DMS 273 (cell line): ENCODE results near the gene GRB2.
"Not testable (repeated sequence)": the region's sequence is repeated elsewhere in the genome, so short reads cannot be mapped to it uniquely, and the experiment has no call there.

Experiments
- DNase-seq: peaks from one replicate; lab custom pipeline; 2025; ENCODE audit not compliant: unreplicated experiment; lab: John Stamatoyannopoulos, UW

GRB2 gene

DNA sequence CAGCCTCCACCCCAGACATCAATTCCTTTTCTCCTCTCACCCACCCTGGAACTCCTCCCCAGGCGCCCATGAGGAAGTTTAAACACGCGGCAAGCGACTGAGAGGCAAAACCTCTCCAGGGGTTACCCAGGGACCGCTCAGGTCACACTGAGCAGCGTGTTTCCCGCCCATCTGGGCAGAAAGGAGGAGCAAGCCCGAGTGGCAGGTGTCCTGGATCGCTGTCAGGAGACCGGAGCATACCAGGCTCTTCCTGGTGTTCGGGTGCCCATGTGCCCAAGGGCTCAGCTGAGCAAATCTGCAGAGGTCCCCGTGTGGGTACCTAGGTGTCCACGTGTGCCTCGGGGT lies 116.7 kb downstream of the GRB2 start:
- peak; percentile 89 for DNase-seq

DNA sequence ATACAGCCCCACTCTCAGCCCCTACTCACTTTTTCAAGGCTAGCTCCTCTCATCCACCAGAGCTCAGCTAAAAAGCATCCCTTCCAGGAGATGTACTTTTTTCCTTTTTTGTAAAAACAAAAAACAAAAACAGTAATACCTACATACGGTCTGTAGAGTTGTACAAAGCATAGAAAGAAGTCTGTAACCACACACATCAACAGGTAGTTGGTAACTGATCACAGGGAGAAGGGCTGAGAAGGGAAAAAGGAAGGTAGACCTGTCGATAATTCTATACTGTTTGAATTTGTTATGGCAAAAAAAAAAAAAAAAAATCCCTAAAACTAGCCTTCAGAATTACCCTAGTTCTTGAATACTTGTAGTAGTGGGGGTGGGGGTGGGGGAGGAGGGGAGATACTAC lies 117.1 kb downstream of the GRB2 start:
- no peak for DNase-seq

- DNase-seq: no peak
These were observed 118.3 kb downstream of the GRB2 start for GRCh38 chr17:75287221-75287620.

DNA sequence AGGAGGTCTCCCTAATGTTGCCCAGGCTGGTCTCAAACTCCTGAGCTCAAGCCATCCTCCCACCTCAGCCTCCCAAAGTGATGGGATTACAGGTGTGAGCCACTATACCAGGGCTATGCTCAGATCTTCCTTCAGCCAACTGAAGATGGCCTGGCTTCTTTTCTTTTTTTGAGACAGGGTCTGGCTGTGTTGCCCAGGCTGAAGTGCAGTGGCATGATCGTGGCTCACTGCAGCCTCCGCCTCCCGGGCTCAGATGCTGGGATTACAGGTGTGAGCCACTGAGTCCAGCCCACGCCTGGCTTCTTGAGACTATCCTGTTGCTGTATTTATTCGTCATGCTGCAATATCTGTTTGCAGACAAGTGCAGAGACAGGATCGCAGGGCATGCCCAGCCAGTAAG lies 120.4 kb downstream of the GRB2 start:
- DNase-seq: no peak

- not testable (repeated sequence) for DNase-seq
These were observed 125.3 kb downstream of the GRB2 start for GRCh38 chr17:75280189-75280588.

DNA sequence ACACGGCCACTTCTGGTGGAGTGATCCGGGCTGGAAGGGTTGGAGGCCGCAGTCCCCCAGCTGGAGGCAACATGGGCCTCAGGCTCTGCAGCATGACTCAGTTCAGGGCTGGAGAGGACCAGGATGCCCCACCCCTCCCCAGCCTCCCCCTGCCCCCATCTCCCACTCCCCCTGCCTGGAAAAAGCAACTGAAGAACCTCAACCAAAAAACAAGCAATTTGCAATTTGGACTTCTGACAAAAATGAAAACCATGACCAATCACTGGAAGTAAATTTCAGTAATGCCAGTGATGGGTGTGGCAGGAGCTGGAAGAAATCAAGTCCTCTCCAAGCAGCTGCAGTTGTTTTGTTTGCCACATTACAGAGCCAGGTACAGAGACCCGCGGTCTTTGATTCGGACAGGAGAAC lies 127.8 kb downstream of the GRB2 start:
- no peak for DNase-seq

- DNase-seq: peak; percentile 48
These were observed 131.3 kb downstream of the GRB2 start for GRCh38 chr17:75273977-75274708.

GRCh38 chr17:75272848-75273184 lies 132.7 kb downstream of the GRB2 start:
- DNase-seq: peak; percentile 85

- DNase-seq: peak; percentile 91
These were observed 133.3 kb downstream of the GRB2 start for GRCh38 chr17:75271955-75272847.

GRCh38 chr17:75271233-75271954 lies 134.1 kb downstream of the GRB2 start:
- DNase-seq: peak; percentile 94

DNA sequence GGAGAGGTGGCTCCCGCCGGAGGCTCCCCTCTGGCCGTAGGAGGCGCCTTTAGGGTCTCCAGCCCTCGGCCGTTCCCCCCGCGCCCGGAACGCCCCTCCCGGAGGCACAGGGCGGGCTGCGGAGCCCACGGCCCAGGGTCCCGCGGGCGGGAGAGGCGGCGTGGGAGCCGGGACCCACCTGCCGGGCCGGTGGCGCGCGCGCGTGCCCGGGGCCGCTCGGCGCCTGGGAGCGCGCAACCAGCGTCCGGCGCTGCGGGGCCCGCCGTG lies 134.6 kb downstream of the GRB2 start, which contains the start of gene MIF4GD:
TSS of gene MIF4GD (minus strand) at position 266 of the 267 bp plus-strand sequence. CDS start 1,036 bp downstream, outside the sequence.
- no peak for DNase-seq

DNA sequence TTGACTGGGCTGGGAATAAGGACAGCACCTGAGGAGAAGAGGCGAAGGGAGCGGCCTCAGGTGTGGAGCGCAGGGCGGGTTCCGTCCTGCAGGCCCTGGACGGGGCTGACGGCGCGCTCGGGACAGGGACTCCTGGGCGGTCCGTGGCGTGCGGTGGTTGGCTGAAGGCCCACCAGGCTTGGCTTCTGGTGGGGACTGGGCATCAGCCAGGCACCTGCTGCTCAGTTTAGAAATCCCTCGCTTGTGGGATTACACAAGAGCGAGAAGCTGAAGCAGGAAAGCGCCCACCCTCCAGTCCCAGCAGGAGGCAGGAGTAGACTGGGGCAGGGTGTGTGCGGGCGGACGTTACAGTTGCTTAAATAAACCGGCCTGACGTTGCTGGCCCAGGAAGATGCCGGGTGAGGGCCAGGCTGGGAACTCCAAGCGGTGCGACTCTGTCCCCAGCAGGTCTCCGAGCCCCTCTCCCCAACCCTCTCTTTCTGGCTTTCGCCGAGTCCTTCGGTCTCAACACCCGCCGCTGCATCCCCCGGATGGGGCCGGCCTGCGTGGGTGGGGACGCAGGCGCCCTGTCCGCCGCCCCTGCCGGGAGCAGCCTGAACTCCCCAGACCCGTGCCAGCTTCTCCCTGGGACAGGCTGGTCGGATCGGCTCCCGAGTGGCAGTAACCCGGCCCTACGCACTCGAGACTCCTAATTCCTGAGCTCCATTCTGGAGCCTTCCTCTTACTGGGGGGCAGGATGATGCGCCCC lies 135.1 kb downstream of the GRB2 start:
- peak; percentile 89 for DNase-seq

DNA sequence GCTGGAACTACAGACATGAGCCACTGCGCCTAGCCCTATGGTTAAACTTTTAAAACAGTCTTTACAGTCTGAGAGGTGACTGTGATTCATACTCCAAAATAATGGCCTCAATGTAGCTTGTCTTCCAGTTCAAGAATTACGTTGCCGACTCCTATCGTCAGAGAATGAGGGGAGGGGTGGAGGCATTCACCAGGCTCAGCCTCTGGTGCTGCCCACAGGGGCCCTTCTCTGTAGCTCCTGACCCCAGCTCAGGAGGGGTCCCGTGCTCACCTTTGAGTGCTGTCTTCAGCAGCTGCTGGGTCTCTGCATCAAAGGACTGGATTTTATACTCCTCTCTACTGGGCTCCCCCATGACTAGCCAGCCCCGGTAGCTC lies 135.6 kb downstream of the GRB2 start:
- DNase-seq: peak; percentile 56
